Pulmonary artery endothelial cell (primary cell): ENCODE data around the gene CCR4. TPM values are rescaled to one million over a fixed set of nuclear protein-coding genes. Genes with fewer than 3 reads are reported as not detected.
A peak's percentile ranks its signal among the peaks of the same experiment; 100 is the strongest.
"Not testable (repeated sequence)": the region's sequence is repeated elsewhere in the genome, so short reads cannot be mapped to it uniquely, and the experiment has no call there.

Experiments
- DNase-seq: peaks from one replicate; pipeline ENCODE4 v3.0.0-alpha.2; 2011; ENCODE audit warnings: low read depth, low spot score
- total RNA-seq: library from RNA; depleted of rRNA; stranded (reverse); fragments of >200 nt; gene quantifications from 2 replicates; pipeline ENCODE4 v1.2.3, GENCODE V29; 2014

CCR4 gene
- total RNA-seq, 1 donor from 2014 or later, result not detected

DNA sequence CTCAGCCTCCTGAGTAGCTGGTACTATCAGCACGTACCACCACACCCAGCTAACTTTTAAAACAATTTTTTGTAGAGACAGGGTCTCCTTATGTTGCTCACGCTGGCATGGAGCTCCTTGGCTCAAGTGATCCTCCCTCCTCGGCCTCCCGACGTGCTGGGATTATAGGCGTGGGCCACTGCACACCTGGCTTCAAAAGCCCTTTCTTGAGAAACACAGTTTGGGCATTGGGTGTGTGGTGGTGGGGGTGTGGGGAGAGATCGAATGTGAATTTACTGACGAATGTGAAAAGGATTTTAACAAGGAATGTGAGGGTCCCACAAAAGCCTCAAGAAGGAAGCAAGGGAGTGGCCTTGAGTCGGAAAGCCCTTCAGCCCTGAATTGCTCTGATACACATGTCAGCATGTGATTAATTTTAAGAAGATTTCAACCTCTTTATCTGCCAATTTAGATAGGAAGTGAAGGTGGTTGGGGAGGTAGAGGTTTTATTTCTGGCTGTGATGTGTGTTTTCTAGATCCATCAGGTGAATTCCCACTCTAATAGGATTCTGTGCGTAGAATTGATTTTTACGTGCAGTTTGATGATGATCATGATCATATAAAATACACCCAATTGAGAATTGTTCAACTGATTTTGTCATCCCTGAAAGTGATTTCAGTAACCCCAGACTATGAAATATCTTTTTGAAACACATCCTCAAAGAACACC, 1.1 kb downstream of the CCR4 start:
- DNase-seq, result no peak

DNA sequence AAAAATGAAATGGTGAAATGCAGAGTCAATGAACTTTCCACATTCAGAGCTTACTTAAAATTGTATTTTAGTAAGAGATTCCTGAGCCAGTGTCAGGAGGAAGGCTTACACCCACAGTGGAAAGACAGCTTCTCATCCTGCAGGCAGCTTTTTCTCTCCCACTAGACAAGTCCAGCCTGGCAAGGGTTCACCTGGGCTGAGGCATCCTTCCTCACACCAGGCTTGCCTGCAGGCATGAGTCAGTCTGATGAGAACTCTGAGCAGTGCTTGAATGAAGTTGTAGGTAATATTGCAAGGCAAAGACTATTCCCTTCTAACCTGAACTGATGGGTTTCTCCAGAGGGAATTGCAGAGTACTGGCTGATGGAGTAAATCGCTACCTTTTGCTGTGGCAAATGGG, 3.1 kb downstream of the CCR4 start:
- no peak for DNase-seq

- no peak for DNase-seq
Measured at GRCh38 chr3:32956750-32957570, 5.5 kb downstream of the CCR4 start.

GRCh38 chr3:32958509-32958908, 7.1 kb downstream of the CCR4 start:
- DNase-seq, result no peak

GRCh38 chr3:32959371-32959770, 7.9 kb downstream of the CCR4 start:
- DNase-seq, result no peak

DNA sequence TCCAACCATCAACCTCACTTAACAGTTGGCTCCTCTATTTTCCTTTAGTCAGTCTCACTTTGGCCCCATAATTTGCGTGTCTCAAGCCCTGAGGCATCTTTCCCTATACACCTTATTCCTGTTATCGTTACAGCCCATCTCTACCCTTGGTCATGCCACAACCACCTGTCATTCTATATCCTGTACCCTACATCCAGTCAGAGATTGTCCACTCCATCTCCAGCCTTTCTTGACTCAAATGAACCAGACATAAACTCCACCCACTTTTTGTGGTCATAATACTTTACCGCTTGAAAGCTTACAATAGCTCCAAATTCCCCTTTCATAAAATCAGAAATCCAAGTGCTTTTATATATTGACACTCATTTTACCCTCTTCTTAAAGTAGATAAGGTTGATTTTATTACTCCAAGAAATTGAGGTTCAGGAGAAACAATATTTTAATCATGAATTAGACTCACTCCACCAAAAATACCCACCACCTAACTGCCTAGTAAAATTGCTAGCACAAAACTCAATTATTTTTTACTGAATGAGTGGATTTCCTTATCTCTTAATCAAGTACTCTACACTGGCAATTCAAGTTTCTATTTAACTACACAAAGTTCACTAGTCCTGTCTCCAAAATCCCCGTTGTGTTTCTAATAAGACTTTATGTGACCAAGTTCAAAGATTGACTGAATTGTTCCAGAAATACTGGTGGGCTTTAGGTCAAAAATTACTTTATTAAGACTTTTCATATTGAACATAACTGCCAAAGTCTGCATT, 9.1 kb downstream of the CCR4 start:
- DNase-seq, result no peak

GRCh38 chr3:32961189-32961715, 9.8 kb downstream of the CCR4 start:
- DNase-seq, result no peak

- DNase-seq, result no peak
Measured at GRCh38 chr3:32963871-32964270, 12.4 kb downstream of the CCR4 start.

DNA sequence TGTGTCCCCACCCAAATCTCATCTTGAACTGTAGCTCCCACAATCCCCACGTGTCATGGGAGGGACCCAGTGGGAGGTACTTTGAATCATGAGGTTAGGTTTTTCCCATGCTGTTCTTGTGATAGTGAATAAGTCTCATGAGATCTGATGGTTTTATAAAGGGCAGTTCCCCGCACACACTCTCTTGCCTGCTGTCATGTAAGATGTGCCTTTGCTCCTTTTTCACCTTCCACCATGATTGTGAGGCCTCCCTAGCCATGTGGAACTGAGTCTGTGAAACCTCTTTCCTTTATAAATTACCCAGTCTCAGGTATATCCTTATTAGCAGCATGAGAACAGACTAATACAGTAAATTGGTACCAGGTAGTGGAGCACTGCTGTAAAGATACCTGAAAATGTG, 13.3 kb downstream of the CCR4 start:
- not testable (repeated sequence) for DNase-seq

GRCh38 chr3:32965617-32966213, 14.3 kb downstream of the CCR4 start:
- DNase-seq, result not testable (repeated sequence)

- DNase-seq, result not testable (repeated sequence)
Measured at GRCh38 chr3:32966627-32967026, 15.2 kb downstream of the CCR4 start.

GRCh38 chr3:32968166-32968919, 16.9 kb downstream of the CCR4 start:
- DNase-seq, result no peak

DNA sequence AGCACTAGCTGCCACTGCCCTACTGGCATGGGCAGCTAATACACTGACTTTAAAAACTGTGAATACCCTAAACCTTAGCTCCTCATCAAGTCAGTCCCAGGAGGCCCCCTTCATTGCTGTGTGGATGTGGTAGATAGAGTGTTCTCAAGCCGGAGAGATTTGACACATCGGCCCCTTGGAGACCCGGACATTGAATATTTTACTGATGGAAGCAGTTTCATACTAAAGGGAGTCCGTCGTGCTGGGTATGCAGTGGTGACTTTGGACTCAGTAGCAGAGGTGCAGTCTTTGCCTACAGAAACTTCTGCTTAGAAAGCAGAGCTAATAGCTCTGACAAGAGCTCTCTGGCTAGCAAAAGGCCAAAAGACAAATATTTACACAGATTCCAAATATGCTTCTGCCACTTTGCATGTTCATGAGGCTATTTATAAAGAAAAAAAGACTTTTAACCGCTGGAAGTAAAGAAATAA, 17.5 kb downstream of the CCR4 start:
- no peak for DNase-seq

DNA sequence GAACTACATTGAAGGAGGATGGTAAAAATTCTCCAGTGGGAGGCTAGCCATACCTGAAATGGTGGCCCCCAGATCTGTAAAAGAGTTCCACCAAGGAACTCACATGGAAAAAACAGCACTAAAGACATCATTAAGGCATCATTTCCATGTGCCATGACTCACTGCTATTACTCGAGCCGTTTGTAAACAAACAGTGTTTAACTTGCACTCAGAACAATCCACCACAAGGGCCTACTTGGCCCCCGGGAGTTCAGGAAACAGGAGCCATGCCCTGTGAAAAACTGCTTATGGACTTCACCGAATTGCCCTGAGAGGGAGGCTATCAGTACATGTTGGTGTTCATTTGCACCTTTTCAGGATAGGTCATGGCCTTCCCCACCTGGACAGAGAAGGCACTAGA, 18.2 kb downstream of the CCR4 start:
- peak; percentile 8 for DNase-seq

GRCh38 chr3:32971291-32971690, 19.8 kb downstream of the CCR4 start:
- not testable (repeated sequence) for DNase-seq

DNA sequence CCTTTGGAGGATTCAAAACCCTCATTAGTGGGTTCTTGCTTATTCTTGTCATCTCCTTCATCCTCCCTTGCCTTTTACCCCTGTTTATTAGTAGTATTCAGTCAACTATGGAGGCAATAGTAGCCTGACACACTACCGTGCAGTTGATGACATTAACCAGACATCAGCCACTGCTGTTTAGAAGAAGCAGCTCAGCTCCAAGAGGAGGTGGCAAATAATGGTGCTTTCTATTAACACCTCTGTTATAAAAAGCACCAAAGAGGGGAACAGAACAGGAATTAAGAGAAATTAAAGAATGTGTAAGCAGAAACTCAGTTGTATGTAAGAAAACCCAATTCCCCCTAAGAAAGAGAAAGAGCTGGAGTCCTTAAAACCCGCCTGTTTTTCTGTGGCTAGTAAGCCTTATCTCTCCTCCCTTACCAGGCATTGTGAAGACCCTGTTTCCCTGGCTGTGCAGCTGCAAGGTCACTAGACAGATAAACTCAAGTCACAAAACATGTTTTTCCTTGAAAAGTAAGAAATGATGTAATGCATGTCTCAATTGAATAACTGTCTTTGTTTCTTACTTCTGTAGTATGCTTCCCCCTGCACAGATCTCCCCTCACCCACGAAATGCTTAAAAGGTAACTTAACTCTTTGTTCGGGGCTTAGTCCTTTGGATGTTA, 21.2 kb downstream of the CCR4 start:
- no peak for DNase-seq

GRCh38 chr3:32973982-32974381, 22.5 kb downstream of the CCR4 start:
- no peak for DNase-seq

GRCh38 chr3:32975891-32976595, 24.6 kb downstream of the CCR4 start:
- no peak for DNase-seq

DNA sequence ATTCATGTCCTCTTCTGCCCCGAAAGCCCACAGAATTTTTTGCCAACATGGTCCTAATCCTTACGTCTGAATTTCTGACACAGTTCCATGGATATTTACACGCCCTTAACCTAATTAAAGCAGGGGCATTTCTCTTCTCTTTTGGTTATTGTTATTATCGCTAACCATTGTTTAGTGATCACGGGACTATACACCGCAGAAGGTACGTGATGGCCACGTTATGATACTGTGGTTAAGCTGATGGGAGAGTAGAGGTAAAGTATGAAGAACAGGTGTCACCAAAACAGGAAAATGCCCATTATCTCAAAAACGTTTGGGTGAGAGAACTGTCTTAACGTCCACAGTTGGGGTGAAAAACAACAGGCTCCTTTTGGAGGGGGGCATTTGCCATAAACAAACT, 26.4 kb downstream of the CCR4 start:
- DNase-seq, result no peak
